SK-N-SH (cell line): ENCODE measurements around the gene ZFYVE27.

Source experiments
- CHD2 ChIP-seq: fragments of 150-350 bp; IDR thresholded peaks from 2 replicates; pipeline ENCODE4 v1.6.1; 2018; ENCODE audit warnings: low read length; ENCODE audit not compliant: partially characterized antibody
- CTCF ChIP-seq: fragments of 200-600 bp; sonication (generic); IDR thresholded peaks from 2 replicates; pipeline ENCODE4 v1.6.1; 2017; ENCODE audit warnings: antibody characterized with exemption, mild to moderate bottlenecking, moderate library complexity
- EP300 ChIP-seq, 2 experiments: IDR thresholded peaks; 2 replicates each; pipeline versions ENCODE4 v1.4.0 to v1.6.1; 2012; ENCODE audit warnings: borderline replicate concordance in 1 of 2, low read depth in 1 of 2, low read length in 1 of 2
- GATA2 ChIP-seq: sonication (generic); formaldehyde crosslinking; IDR thresholded peaks from 2 replicates; pipeline ENCODE4 v1.5.0; 2020; ENCODE audit warnings: mild to moderate bottlenecking, missing genetic modification reagents
- MXI1 ChIP-seq: IDR thresholded peaks from 2 replicates; pipeline ENCODE4 v1.6.1; 2012; ENCODE audit warnings: mild to moderate bottlenecking, low read depth, low read length, improper control_type of control experiment
- RAD21 ChIP-seq: IDR thresholded peaks from 2 replicates; pipeline ENCODE4 v1.6.1; 2012; ENCODE audit warnings: mild to moderate bottlenecking, low read length
- RFX5 ChIP-seq: IDR thresholded peaks from 2 replicates; pipeline ENCODE4 v1.6.1; 2012; ENCODE audit warnings: mild to moderate bottlenecking, improper control_type of control experiment, low read length
- SMC3 ChIP-seq: IDR thresholded peaks from 2 replicates; pipeline ENCODE4 v1.6.1; 2012; ENCODE audit warnings: low read depth, low read length, improper control_type of control experiment
- TAF1 ChIP-seq: IDR thresholded peaks from 2 replicates; pipeline ENCODE4 v1.6.1; 2012; ENCODE audit warnings: low read depth, mild to moderate bottlenecking, low read length, moderate library complexity, borderline replicate concordance
- TEAD4 ChIP-seq: IDR thresholded peaks from 2 replicates; pipeline ENCODE4 v1.4.0; 2012; ENCODE audit warnings: mild to moderate bottlenecking, borderline replicate concordance; ENCODE audit not compliant: insufficient read depth

- TF ChIP-seq RAD21, result no peak
- no peak for TF ChIP-seq CHD2
- TF ChIP-seq EP300 (IDR thresholded peaks at IDR 0.05; ENCODE audit: borderline replicate concordance in 1 of 2, low read depth in 1 of 2, low read length in 1 of 2), result no peak
- no peak for TF ChIP-seq CTCF
- TF ChIP-seq TEAD4, result no peak
- no peak for TF ChIP-seq TAF1
- TF ChIP-seq RFX5, result no peak
- no peak for TF ChIP-seq GATA2 (CRISPR knock-in tag)
- no peak for TF ChIP-seq MXI1
- TF ChIP-seq SMC3, result no peak
Observed at GRCh38 chr10:97800474-97800873, 63.5 kb downstream of the ZFYVE27 start.
